ENCODE data around the gene PPIL6. TPM values are rescaled to one million over a fixed set of nuclear protein-coding genes. Genes with fewer than 3 reads are reported as not detected.

PPIL6 gene
- total RNA-seq, 4 donors from 2014 or later: 1.7 to 7.9 (median 3.2) TPM

DNA sequence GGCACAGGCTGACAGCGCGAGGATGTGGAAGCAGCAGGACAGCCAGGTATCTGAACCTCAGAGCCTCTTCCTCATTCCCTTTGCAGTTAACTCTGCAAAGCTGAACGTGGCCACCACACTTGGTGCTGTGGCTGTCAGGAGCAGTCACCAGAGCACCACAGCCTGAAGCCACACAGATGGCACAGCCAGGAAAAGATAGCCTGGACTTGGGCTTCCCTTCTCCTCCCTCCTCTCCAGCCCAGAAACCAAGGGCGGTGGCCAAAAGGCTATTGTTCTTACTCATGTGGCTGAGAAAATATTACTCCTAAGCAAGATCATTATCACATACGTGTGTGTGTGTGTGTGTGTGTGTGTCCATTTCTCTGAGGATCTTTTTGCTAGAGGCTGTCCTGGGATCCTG, 97.9 kb downstream of the PPIL6 start:
- Histone ChIP-seq H3K4me3 (no peak overlapping the region), H3K36me3 (no peaks in the 10 kb centered on the region), H3K9me3 (no peaks in the 10 kb centered on the region), H3K27me3 (no peaks in the 10 kb centered on the region), H3K27ac (no peak overlapping the region), H3K4me1 (peaks cover 12% of the 10 kb centered on the region)
- 74% methylated on average over 5 of the region's 5 CpGs for WGBS
- DNase-seq (ENCODE audit: low spot score in 2 of 2): no peak
- no peak for TF ChIP-seq POLR2AphosphoS5 (IDR thresholded peaks at IDR 0.05)
- no peak for TF ChIP-seq EP300 (IDR thresholded peaks at IDR 0.05)

DNA sequence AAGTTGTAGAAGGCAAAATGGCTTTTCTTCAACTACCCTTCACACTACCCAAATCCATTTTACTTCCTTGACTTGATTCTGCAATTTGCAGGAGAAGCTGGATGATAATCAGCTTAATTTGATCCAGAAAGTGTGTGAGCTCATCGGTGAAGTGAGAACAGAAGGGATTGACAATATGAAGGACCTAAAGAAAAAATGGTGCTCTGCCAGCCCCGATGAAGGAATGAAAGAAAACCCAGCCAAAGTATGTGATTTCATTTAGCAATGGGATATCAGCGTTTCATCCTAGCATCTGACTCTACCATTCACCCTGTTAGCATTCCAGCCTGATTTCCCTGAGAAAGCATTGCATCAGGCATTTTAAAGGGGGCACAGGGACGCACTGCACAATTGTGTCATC, 99.6 kb downstream of the PPIL6 start:
- TF ChIP-seq EP300 (IDR thresholded peaks at IDR 0.05): no peak
- no peak for TF ChIP-seq POLR2AphosphoS5 (IDR thresholded peaks at IDR 0.05)
- no peak for TF ChIP-seq POLR2A (IDR thresholded peaks at IDR 0.05)
- TF ChIP-seq, protein P1, sequence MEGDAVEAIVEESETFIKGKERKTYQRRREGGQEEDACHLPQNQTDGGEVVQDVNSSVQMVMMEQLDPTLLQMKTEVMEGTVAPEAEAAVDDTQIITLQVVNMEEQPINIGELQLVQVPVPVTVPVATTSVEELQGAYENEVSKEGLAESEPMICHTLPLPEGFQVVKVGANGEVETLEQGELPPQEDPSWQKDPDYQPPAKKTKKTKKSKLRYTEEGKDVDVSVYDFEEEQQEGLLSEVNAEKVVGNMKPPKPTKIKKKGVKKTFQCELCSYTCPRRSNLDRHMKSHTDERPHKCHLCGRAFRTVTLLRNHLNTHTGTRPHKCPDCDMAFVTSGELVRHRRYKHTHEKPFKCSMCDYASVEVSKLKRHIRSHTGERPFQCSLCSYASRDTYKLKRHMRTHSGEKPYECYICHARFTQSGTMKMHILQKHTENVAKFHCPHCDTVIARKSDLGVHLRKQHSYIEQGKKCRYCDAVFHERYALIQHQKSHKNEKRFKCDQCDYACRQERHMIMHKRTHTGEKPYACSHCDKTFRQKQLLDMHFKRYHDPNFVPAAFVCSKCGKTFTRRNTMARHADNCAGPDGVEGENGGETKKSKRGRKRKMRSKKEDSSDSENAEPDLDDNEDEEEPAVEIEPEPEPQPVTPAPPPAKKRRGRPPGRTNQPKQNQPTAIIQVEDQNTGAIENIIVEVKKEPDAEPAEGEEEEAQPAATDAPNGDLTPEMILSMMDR (IDR thresholded peaks at IDR 0.05): no peak
- no peak overlapping the region for H3K4me3 ChIP-seq
- no peaks in the 10 kb centered on the region for H3K27me3 ChIP-seq
- no peaks in the 10 kb centered on the region for H3K36me3 ChIP-seq
- peaks cover 8% of the 10 kb centered on the region for H3K4me1 ChIP-seq
- H3K9me3 ChIP-seq: no peaks in the 10 kb centered on the region
- WGBS: 72% methylated on average over 4 of the region's 4 CpGs
- no peak for DNase-seq (ENCODE audit: low spot score in 2 of 2)
- no peak overlapping the region for H3K27ac ChIP-seq

Other genes with a start within 250 kb of the PPIL6 start
- 100 to 1,000 TPM; 122 to 174 (median 139) TPM for gene CD164, start 58.2 kb downstream of the PPIL6 start, total RNA-seq
- 10 to 100 TPM; 21.8 to 34.5 (median 28.1) TPM for gene SMPD2, start 96 bp upstream of the PPIL6 start, total RNA-seq
- 10 to 100 TPM; 22.0 to 45.9 (median 28.8) TPM for gene MICAL1, start 15.1 kb upstream of the PPIL6 start, total RNA-seq
- gene ZBTB24, start 42.6 kb upstream of the PPIL6 start, total RNA-seq: 10 to 100 TPM in 3 of 4 donors, 1 to 10 TPM in 1; 8.1 to 11.6 (median 11.2) TPM

All from suprapubic skin (tissue), 4 donors.